Erythroblast (primary cell): ENCODE results near the gene CRYGA.

Source experiments
- GATA1 ChIP-seq: IDR thresholded peaks from 2 replicates; pipeline ENCODE4 v1.6.1; 2011; ENCODE audit warnings: low read depth, mild to moderate bottlenecking, control low read depth, low read length, moderate library complexity
- POLR2A ChIP-seq: IDR thresholded peaks from 2 replicates; pipeline ENCODE4 v1.6.1; 2011; ENCODE audit warnings: mild to moderate bottlenecking, low read length

- TF ChIP-seq POLR2A (no peak), GATA1 (no peak)
These were observed 20.1 kb upstream of the CRYGA start for GRCh38 chr2:208183526-208183925.
